DND-41 (cell line): ENCODE measurements around the gene WNT3A.

Experiments used
- ATAC-seq: fragments of 200-7000 bp; cut with Tn5 transposase; 3 replicates; pipeline ENCODE4 v1.9.1; 2021; ENCODE audit warnings: low read depth; ENCODE audit not compliant: insufficient read depth
- DNase-seq: peaks from one replicate; pipeline ENCODE4 v3.0.0-alpha.2; 2020
- H2AFZ ChIP-seq: 2 replicates; pipeline ENCODE4 v1.6.0; 2012; ENCODE audit warnings: low read depth, low read length
- H3K27ac ChIP-seq: 2 replicates; pipeline ENCODE4 v1.5.1; 2012; ENCODE audit warnings: low read length, inconsistent platforms
- H3K27me3 ChIP-seq: fragments of 200-600 bp; sonication (generic); 2 replicates; pipeline ENCODE4 v1.6.0; 2012; ENCODE audit warnings: low read length, mild to moderate bottlenecking, inconsistent platforms; ENCODE audit not compliant: insufficient read depth, poor library complexity
- H3K36me3 ChIP-seq: 2 replicates; pipeline ENCODE4 v1.5.1; 2012; ENCODE audit warnings: low read length, inconsistent platforms; ENCODE audit not compliant: insufficient read depth
- H3K4me1 ChIP-seq: 2 replicates; pipeline ENCODE4 v1.5.1; 2012; ENCODE audit warnings: mild to moderate bottlenecking, low read length; ENCODE audit not compliant: insufficient read depth
- H3K4me2 ChIP-seq: 2 replicates; pipeline ENCODE4 v1.6.0; 2012; ENCODE audit warnings: mild to moderate bottlenecking, moderate library complexity, low read length, inconsistent platforms; ENCODE audit not compliant: insufficient read depth
- H3K4me3 ChIP-seq, 2 experiments: fragments of 200-600 bp in 1 of 2; shearing (Covaris generic) in 1 of 2; 2 replicates each; pipeline ENCODE4 v1.5.1; 2012 to 2016; ENCODE audit warnings: inconsistent platforms in 2 of 2, low read length in 2 of 2, mild to moderate bottlenecking in 2 of 2, low read depth in 1 of 2, moderate library complexity in 1 of 2
- H3K79me2 ChIP-seq: 2 replicates; pipeline ENCODE4 v1.6.0; 2012; ENCODE audit warnings: low read length, inconsistent platforms; ENCODE audit not compliant: insufficient read depth
- H3K9ac ChIP-seq: 2 replicates; pipeline ENCODE4 v1.6.0; 2012; ENCODE audit warnings: low read depth, mild to moderate bottlenecking, inconsistent platforms, low read length, moderate library complexity
- H3K9me3 ChIP-seq: 2 replicates; pipeline ENCODE4 v1.5.1; 2012; ENCODE audit warnings: low read length, moderate library complexity, mild to moderate bottlenecking, inconsistent platforms; ENCODE audit not compliant: insufficient read depth, severe bottlenecking
- H4K20me1 ChIP-seq: 2 replicates; pipeline ENCODE4 v1.6.0; 2012; ENCODE audit warnings: low read length; ENCODE audit not compliant: insufficient read depth
- EZH2 ChIP-seq: IDR thresholded peaks from 3 replicates; pipeline ENCODE4 v1.6.1; 2012; ENCODE audit warnings: borderline replicate concordance, low read depth, mild to moderate bottlenecking, moderate library complexity, low read length, inconsistent platforms; ENCODE audit not compliant: severe bottlenecking
- TF ChIP-seq, protein P1 (sequence below): IDR thresholded peaks from 2 replicates; pipeline ENCODE4 v1.5.1; 2012; ENCODE audit warnings: borderline replicate concordance, low read length, moderate library complexity, mild to moderate bottlenecking; ENCODE audit not compliant: poor library complexity, severe bottlenecking; ENCODE audit errors: extremely low read depth

The WNT3A gene

DNA sequence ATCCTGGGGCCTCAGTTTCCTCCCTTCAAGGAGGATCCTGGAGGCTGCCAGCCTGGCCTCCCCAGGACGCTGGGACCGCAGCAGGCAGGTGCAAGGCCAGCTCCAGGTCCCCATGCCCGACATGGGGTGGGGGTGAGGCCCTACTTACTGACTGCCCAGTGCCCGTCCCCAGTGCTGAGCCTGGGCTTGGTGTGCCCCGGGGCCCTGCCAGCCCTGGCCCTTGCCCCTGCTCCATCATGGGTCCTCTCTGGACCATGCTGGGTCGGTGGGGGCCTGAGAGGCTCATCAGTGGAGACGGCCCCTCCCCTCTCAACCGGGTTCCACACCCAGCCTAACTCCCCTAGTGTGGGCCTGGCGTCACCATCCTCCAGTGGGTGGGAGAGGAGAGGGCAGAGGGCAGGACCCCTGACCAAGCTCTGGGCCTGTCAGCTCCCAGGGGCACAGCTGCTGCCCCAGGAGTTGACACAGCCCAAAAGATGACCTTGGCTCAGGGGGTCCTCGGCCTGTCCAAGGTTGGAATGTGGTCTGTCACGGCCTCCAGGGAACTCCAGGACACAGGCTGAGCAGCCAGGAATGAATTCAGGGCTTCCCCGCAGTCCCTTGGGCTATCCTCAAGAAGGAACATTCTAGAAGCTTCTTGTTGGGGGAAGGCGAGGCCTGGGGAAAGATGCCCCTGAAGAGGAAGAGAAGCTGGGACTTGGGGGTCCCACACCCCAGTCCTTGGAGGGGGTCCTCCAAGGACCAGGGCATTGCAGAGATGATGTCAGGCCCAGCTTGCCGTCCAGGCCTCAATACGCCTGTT lies 58.1 kb downstream of the WNT3A start:
- TF ChIP-seq, protein P1, sequence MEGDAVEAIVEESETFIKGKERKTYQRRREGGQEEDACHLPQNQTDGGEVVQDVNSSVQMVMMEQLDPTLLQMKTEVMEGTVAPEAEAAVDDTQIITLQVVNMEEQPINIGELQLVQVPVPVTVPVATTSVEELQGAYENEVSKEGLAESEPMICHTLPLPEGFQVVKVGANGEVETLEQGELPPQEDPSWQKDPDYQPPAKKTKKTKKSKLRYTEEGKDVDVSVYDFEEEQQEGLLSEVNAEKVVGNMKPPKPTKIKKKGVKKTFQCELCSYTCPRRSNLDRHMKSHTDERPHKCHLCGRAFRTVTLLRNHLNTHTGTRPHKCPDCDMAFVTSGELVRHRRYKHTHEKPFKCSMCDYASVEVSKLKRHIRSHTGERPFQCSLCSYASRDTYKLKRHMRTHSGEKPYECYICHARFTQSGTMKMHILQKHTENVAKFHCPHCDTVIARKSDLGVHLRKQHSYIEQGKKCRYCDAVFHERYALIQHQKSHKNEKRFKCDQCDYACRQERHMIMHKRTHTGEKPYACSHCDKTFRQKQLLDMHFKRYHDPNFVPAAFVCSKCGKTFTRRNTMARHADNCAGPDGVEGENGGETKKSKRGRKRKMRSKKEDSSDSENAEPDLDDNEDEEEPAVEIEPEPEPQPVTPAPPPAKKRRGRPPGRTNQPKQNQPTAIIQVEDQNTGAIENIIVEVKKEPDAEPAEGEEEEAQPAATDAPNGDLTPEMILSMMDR: no peak
- no peaks in the 10 kb centered on the region for H3K27me3 ChIP-seq
- DNase-seq (no peak), ATAC-seq (no peak)
- H4K20me1 ChIP-seq: peaks cover 4% of the 10 kb centered on the region
- H3K4me3 ChIP-seq: no peak overlapping the region
- H3K4me2 ChIP-seq: no peak overlapping the region
- H3K9me3 ChIP-seq: no peaks in the 10 kb centered on the region
- no peak overlapping the region for H3K27ac ChIP-seq
- no peak overlapping the region for H3K9ac ChIP-seq
- H2AFZ ChIP-seq: no peak overlapping the region
- no peaks in the 10 kb centered on the region for H3K79me2 ChIP-seq
- H3K36me3 ChIP-seq: no peaks in the 10 kb centered on the region
- H3K4me1 ChIP-seq: no peaks in the 10 kb centered on the region

DNA sequence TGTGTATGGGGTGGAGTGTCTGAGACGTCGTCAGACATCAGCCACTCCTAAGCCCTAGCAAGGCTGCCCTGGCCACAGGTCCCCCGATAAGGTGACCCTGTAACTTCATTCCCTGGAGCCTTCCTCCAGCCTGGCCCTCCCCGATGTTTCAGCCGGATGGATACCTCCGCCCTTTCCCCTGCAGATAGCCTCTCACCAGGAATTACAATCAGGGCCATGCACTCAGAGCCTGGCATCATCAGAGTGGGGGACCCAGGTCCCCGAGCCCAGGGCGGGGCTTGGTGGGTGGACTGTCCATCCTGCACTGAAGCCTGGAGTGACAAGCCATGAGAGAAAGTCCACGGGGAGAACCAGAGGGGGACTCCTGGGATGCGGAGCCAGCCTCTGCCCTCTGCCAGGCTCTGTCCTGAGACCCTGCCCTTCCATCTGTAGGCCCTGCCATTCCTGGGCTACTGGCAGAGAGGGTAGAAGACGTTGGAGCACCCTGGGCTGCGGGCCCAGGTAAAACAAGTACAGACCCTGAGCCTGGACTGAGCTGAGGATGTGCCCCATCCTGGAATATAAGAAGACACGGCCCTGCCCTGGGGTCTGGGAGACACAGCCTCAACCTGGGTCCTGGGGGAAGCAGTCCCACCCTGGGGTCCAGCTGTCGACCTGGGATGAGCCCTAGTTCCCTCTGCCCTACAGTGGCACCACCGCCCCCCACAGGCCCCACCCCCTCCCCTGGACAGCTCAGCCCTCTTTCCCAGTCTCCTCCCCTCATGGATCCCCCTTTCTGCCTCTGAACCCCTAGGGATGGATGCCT lies 58.9 kb downstream of the WNT3A start:
- no peak for TF ChIP-seq EZH2
- TF ChIP-seq, protein P1: no peak
- H3K27me3 ChIP-seq: no peaks in the 10 kb centered on the region
- DNase-seq: no peak

DNA sequence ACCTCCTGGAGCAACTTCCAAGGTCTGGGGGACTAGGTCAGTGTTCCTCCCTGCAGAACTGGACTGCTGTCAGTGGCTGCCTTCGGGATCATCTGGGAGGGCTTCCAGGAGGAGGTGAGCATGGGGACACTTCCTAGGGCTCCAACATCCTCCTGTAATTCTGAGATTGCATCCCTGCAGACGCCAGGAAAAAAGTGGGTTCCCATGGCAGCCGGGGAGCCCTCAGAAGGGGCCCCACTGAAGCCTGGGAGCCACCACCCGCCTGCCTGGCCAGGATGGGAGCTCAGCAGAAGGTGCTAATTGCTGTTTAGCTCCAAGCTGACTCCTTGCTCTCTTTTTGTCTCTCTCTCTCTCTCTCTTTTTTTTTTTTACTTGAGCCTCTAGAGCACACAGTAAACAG lies 59.6 kb downstream of the WNT3A start:
- Histone ChIP-seq H3K27me3 (no peaks in the 10 kb centered on the region), H3K9ac (no peak overlapping the region), H3K4me3 (no peak overlapping the region), H3K36me3 (no peaks in the 10 kb centered on the region), H3K4me1 (no peaks in the 10 kb centered on the region), H2AFZ (no peak overlapping the region), H3K4me2 (no peak overlapping the region), H4K20me1 (peaks cover 4% of the 10 kb centered on the region), H3K9me3 (no peaks in the 10 kb centered on the region), H3K27ac (no peak overlapping the region), H3K79me2 (no peaks in the 10 kb centered on the region)
- no peak for ATAC-seq
- DNase-seq: no peak
- TF ChIP-seq EZH2: no peak
- TF ChIP-seq, protein P1: no peak

More for the DNA sequence above, 58.9 kb downstream of the WNT3A start:
- Histone ChIP-seq H3K27ac (no peak overlapping the region), H4K20me1 (peaks cover 4% of the 10 kb centered on the region), H3K4me2 (no peak overlapping the region), H3K79me2 (no peaks in the 10 kb centered on the region), H2AFZ (no peak overlapping the region), H3K9me3 (no peaks in the 10 kb centered on the region), H3K9ac (no peak overlapping the region), H3K36me3 (no peaks in the 10 kb centered on the region), H3K4me3 (no peak overlapping the region), H3K4me1 (no peaks in the 10 kb centered on the region)
- ATAC-seq: no peak
